Nephron (organoid): ENCODE results near the gene TRIM46.
A peak's percentile ranks its signal among the peaks of the same experiment; 100 is the strongest.
"Not testable (repeated sequence)": the region's sequence is repeated elsewhere in the genome, so short reads cannot be mapped to it uniquely, and the experiment has no call there.

ENCODE experiments used
- H3K27ac Mint-ChIP-seq, 3 experiments: 2 replicates each; pipeline ENCODE4 v1.8.0; 2020; ENCODE audit warnings: mixed read lengths in 3 of 3, mild to moderate bottlenecking in 2 of 3, moderate library complexity in 1 of 3
- H3K27me3 Mint-ChIP-seq: 2 replicates; pipeline ENCODE4 v1.8.0; 2021; ENCODE audit warnings: low read depth, mild to moderate bottlenecking, moderate library complexity, mixed read lengths
- H3K36me3 Mint-ChIP-seq: 2 replicates; pipeline ENCODE4 v1.8.0; 2020; ENCODE audit warnings: low read depth, mixed read lengths
- H3K4me1 Mint-ChIP-seq: 2 replicates; pipeline ENCODE4 v1.8.0; 2020; ENCODE audit warnings: mixed read lengths
- H3K4me3 Mint-ChIP-seq, 3 experiments: 2 replicates each; pipeline ENCODE4 v1.8.0; 2020; ENCODE audit warnings: mild to moderate bottlenecking in 3 of 3, mixed read lengths in 3 of 3, moderate library complexity in 2 of 3
- H3K9me3 Mint-ChIP-seq: 2 replicates; pipeline ENCODE4 v1.8.0; 2020; ENCODE audit warnings: mixed read lengths
- CTCF ChIP-seq, 3 experiments: fragments of 200-600 bp; sonication (generic); IDR thresholded peaks; one replicate each; pipeline ENCODE4 v1.5.0; 2021; ENCODE audit warnings: antibody characterized with exemption in 3 of 3; ENCODE audit not compliant: unreplicated experiment in 3 of 3

TRIM46 gene

DNA sequence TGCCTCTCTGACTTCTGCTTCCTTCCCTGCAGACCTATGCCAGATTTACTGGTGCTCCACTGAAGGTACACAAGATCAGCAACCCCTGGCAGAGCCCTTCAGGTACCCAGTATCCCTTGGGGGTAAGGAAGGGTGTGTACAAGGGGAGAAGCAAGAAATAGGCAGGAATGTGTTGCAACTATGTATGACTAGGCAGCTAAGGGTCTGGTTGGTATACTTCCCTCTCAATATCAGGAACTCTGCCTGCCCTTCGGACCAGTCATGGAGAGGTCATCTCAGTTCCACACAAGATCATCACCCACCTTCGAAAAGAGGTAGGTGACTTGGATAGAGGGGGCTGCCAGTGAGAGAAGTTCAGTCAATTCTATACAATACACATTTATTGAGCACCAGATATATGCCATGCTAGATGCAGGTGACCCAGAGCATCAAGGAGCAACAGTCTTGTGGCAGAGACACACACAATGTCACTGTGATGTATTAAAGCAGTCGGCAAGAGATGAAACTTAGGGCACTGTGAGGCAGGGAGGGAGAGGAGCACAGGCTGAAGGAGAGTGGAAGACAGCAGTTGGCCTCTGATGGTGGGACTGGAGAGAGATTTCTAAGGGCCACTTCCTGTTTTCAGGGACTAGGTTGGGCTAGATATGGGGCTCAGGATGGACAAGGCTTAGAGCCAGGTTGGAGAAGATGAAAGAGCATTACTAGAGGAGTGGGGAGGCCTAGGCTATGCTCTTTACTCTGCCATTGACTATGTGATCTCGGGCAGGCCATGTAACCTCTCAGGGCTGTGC is 36.9 kb downstream of the TRIM46 start:
- Mint-ChIP-seq H3K4me3 (peak overlapping the region; percentile 40 to 72 (median 64)), H3K4me1 (peaks cover 27% of the 10 kb centered on the region), H3K36me3 (peaks cover 8% of the 10 kb centered on the region), H3K27me3 (no peaks in the 10 kb centered on the region), H3K9me3 (no peaks in the 10 kb centered on the region), H3K27ac (peak overlapping the region in 1 of 3 experiments; percentile 22)
- no peak for TF ChIP-seq CTCF (IDR thresholded peaks at IDR 0.05; ENCODE audit: unreplicated experiment in 3 of 3)

DNA sequence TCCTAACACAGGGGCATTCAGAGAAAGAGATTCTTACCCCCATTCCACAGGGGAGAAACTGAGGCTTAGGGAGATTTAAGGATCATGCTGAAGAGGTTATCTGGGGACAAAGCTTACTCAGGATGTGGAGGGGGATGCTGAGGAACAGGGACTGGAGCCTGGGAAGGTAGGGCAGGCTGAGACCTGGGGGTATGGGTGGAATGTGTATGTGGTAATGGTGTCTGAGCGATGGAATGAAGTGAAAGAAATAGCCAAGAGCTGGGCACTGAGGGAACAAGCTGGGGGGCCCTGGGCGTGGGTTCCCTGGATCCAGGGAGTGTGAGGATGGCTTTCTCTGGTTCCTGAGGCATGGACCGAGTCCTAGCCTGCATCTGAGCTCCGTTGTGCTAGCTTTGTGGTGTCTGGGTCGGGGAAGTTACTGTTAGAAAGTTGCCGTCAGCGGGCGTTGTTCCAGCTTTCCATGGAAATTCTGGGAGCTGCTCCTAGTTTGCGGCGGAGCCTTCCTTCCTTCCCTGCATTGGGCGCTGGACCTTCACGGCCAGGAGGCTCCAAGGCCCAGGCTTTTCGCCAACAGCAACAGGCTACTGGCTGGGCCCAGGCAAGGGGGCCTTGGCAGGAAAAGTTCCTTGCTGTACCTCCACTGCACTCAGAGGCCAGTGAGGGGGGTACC is 37.9 kb downstream of the TRIM46 start:
- Mint-ChIP-seq H3K27ac (peak overlapping the region in 2 of 3 experiments; percentile 35 to 80), H3K4me1 (peaks cover 23% of the 10 kb centered on the region), H3K4me3 (peak overlapping the region; percentile 47 to 76 (median 65))
- not testable (repeated sequence) for H3K36me3 Mint-ChIP-seq, H3K9me3 Mint-ChIP-seq, H3K27me3 Mint-ChIP-seq

DNA sequence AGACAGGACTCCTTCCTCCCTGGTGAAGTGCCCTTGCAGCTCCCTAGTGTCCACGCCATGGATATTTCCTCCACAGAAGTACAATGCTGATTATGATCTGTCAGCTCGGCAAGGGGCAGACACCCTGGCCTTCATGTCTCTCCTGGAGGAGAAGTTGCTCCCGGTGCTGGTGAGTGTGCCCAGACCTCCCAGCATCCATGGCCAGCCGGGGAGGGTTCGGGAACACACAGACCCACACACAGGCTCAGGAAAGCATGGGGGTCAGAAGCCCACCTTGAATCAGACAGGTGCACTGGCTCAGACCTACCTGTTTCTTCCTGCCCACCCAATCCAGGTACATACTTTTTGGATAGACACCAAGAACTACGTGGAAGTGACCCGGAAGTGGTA is 38.4 kb downstream of the TRIM46 start:
- H3K4me1 Mint-ChIP-seq: peaks cover 18% of the 10 kb centered on the region
- not testable (repeated sequence) for H3K27me3 Mint-ChIP-seq, H3K4me3 Mint-ChIP-seq, H3K9me3 Mint-ChIP-seq, H3K27ac Mint-ChIP-seq
- peaks cover 12% of the 10 kb centered on the region for H3K36me3 Mint-ChIP-seq

DNA sequence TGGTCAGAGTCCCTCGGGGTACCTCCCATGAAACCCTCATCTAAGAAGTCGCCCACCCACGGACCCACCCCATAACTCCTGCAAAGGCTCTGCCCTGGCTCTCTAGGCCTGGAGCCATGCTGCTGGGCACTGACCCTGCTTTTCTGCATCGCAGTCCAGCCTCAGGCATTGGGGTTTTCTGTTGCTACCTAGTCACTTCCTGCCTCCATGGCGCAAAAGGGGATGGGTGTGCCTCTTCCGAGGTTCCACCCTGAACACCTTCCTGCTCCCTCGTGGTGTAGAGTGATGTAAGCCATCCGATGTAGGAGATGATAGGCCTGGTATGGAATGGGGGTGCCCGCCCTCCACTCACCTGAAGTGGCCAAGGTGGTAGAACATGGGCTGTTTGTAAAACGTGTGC is 41.1 kb downstream of the TRIM46 start:
- not testable (repeated sequence) for H3K27ac Mint-ChIP-seq, H3K9me3 Mint-ChIP-seq, H3K4me3 Mint-ChIP-seq, H3K27me3 Mint-ChIP-seq
- Mint-ChIP-seq H3K4me1 (peaks cover 18% of the 10 kb centered on the region), H3K36me3 (peaks cover 12% of the 10 kb centered on the region)

DNA sequence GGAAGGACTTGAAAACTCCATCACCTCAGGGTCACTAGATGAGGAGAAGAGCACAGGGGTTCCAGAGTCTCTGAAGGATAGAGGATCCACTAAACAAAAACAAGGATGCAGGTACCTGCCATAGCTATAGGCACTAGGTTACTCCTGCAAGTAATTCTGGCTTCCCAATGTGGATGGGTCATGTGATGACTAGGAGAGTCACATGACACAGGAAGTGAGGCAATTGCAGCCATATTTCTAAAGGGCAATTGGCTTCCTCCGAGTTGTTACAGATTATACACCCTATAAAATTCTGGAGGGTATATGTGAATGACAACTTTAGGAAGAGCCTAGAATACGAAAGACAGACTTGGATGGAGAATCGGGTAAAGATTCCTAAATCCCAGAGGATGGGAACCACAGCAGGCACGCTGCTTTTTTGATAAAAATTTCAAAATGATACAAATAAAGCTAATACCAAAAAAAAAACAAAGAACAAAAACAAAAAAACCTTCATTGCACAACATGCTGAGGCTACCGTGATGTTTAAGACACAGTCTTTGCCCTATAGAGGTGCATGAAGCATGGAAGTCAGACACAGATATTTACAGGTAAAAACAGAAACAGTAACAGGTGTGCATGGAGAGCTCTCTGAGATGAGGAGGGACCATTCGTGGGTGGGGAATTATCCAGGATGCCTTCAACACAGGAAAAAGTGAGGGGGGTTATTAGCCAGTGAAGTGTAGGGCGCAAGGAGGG is 45.4 kb downstream of the TRIM46 start:
- Mint-ChIP-seq H3K36me3 (peaks cover 12% of the 10 kb centered on the region), H3K27me3 (no peaks in the 10 kb centered on the region), H3K4me3 (peak overlapping the region; percentile 70 to 76 (median 73)), H3K27ac (peak overlapping the region; percentile 67 to 94 (median 87)), H3K9me3 (no peaks in the 10 kb centered on the region), H3K4me1 (peaks cover 13% of the 10 kb centered on the region)
- no peak for TF ChIP-seq CTCF (IDR thresholded peaks at IDR 0.05; ENCODE audit: unreplicated experiment in 3 of 3)

- peaks cover 16% of the 10 kb centered on the region for H3K36me3 Mint-ChIP-seq
- H3K27me3 Mint-ChIP-seq: no peaks in the 10 kb centered on the region
- H3K4me1 Mint-ChIP-seq: peaks cover 17% of the 10 kb centered on the region
- H3K27ac Mint-ChIP-seq: peak overlapping the region; percentile 67 to 94 (median 87)
- no peaks in the 10 kb centered on the region for H3K9me3 Mint-ChIP-seq
- TF ChIP-seq CTCF (IDR thresholded peaks at IDR 0.05; ENCODE audit: unreplicated experiment in 3 of 3): no peak
- peak overlapping the region; percentile 70 to 76 (median 73) for H3K4me3 Mint-ChIP-seq
Measured at GRCh38 chr1:155219592-155220031, 46.0 kb downstream of the TRIM46 start.

- H3K36me3 Mint-ChIP-seq, H3K4me3 Mint-ChIP-seq, H3K27me3 Mint-ChIP-seq, H3K9me3 Mint-ChIP-seq: not testable (repeated sequence)
- Mint-ChIP-seq H3K27ac (peak overlapping the region in 1 of 3 experiments; percentile 67), H3K4me1 (peaks cover 21% of the 10 kb centered on the region)
Measured at GRCh38 chr1:155220211-155220965, 46.7 kb downstream of the TRIM46 start.
